HepG2 (cell line): ENCODE data around the gene PLRG1. TPM values are rescaled to one million over a fixed set of nuclear protein-coding genes. Genes with fewer than 3 reads are reported as not detected.
A peak's percentile ranks its signal among the peaks of the same experiment; 100 is the strongest.

Experiments
- CEBPB ChIP-seq: IDR thresholded peaks from 2 replicates; pipeline ENCODE4 v1.6.1; 2011; ENCODE audit warnings: low read depth, low read length, improper control_type of control experiment, borderline replicate concordance
- CEBPG ChIP-seq: IDR thresholded peaks from 2 replicates; pipeline ENCODE4 v1.6.1; 2016
- CHD2 ChIP-seq: IDR thresholded peaks from 2 replicates; pipeline ENCODE4 v1.6.1; 2011; ENCODE audit warnings: low read depth, low read length, improper control_type of control experiment
- FOXA1 ChIP-seq, 2 experiments: fragments of 450-650 bp in 1 of 2; sonication (generic) in 1 of 2; formaldehyde crosslinking in 1 of 2; IDR thresholded peaks; 2 replicates each; pipeline versions ENCODE4 v1.4.0 to v1.6.1; 2016 to 2020; ENCODE audit warnings: missing genetic modification reagents in 1 of 2
- HDAC2 ChIP-seq: sonication (generic); formaldehyde crosslinking; IDR thresholded peaks from 2 replicates; pipeline ENCODE4 v1.4.0; 2020; ENCODE audit warnings: missing genetic modification reagents
- MAF1 ChIP-seq: sonication (generic); formaldehyde crosslinking; IDR thresholded peaks from 2 replicates; pipeline ENCODE4 v1.5.0; 2020; ENCODE audit warnings: missing genetic modification reagents, borderline replicate concordance
- NCOA2 ChIP-seq: sonication (generic); formaldehyde crosslinking; IDR thresholded peaks from 2 replicates; pipeline ENCODE4 v1.8.0; 2022; ENCODE audit warnings: inconsistent platforms
- PATZ1 ChIP-seq: sonication (generic); formaldehyde crosslinking; IDR thresholded peaks from 2 replicates; pipeline ENCODE4 v1.4.0; 2020; ENCODE audit warnings: missing genetic modification reagents
- RARA ChIP-seq: IDR thresholded peaks from 2 replicates; pipeline ENCODE4 v1.6.1; 2016; ENCODE audit warnings: missing genetic modification reagents, missing compliant biosample characterization
- TBX3 ChIP-seq: fragments of 450-650 bp; IDR thresholded peaks from 2 replicates; pipeline ENCODE4 v1.6.1; 2017; ENCODE audit warnings: antibody characterized with exemption, mild to moderate bottlenecking, inconsistent platforms, borderline replicate concordance
- ZFP37 ChIP-seq: sonication (generic); formaldehyde crosslinking; IDR thresholded peaks from 2 replicates; pipeline ENCODE4 v1.4.0; 2020; ENCODE audit warnings: missing genetic modification reagents, borderline replicate concordance
- ZNF101 ChIP-seq: sonication (generic); formaldehyde crosslinking; IDR thresholded peaks from 2 replicates; pipeline ENCODE4 v1.4.0; 2020; ENCODE audit warnings: mild to moderate bottlenecking, low read depth, missing genetic modification reagents, borderline replicate concordance
- ZNF354B ChIP-seq: sonication (generic); formaldehyde crosslinking; IDR thresholded peaks from 2 replicates; pipeline ENCODE4 v1.8.0; 2022; ENCODE audit warnings: mild to moderate bottlenecking, missing genetic modification reagents
- ZNF761 ChIP-seq: sonication (generic); formaldehyde crosslinking; conservative IDR thresholded peaks from 2 replicates; pipeline ENCODE4 v1.4.0; 2020; ENCODE audit warnings: mild to moderate bottlenecking, missing genetic modification reagents
- ZSCAN9 ChIP-seq: IDR thresholded peaks from 2 replicates; pipeline ENCODE4 v1.6.1; 2016; ENCODE audit warnings: borderline replicate concordance
- polyA plus RNA-seq, 8 experiments: library from polyadenylated mRNA; depleted of rRNA in 3 of 8; stranded (reverse) in 7 of 8; unstranded in 1 of 8; fragments of >200 nt; fragmentation: Illumina TruSeq in 4 of 8; extraction: Trizol in 4 of 8; gene quantifications; 2 replicates each; pipeline versions ENCODE4 v1.2.1 to v1.2.3, GENCODE V29; 2011 to 2016; ENCODE audit warnings: low read depth in 4 of 8, missing spikeins in 1 of 8, mixed read lengths in 1 of 8; ENCODE audit not compliant: insufficient read depth in 1 of 8
- total RNA-seq, 5 experiments: library from RNA; depleted of rRNA; stranded (reverse); fragments of >200 nt; fragmentation: Illumina TruSeq; extraction: Trizol; gene quantifications; 2 replicates each; pipeline ENCODE4 v1.2.3, GENCODE V29; 2016; ENCODE audit warnings: low read depth in 1 of 5
- TF ChIP-seq, protein P1 (sequence below): sonication (generic); formaldehyde crosslinking; conservative IDR thresholded peaks from 2 replicates; pipeline ENCODE4 v1.8.0; 2022; ENCODE audit warnings: missing genetic modification reagents
- TF ChIP-seq, protein P2 (sequence below): sonication (generic); formaldehyde crosslinking; IDR thresholded peaks from 2 replicates; pipeline ENCODE4 v1.4.0; 2020; ENCODE audit warnings: missing genetic modification reagents
- TF ChIP-seq, protein P3 (sequence below): sonication (generic); formaldehyde crosslinking; IDR thresholded peaks from 2 replicates; pipeline ENCODE4 v1.8.1; 2022; ENCODE audit warnings: low read depth, mild to moderate bottlenecking, missing genetic modification reagents
- TF ChIP-seq, protein P4 (sequence below): IDR thresholded peaks from 2 replicates; pipeline ENCODE4 v1.6.1; 2016; ENCODE audit warnings: missing compliant biosample characterization, missing genetic modification reagents, borderline replicate concordance

Gene PLRG1
- total and polyA plus RNA-seq, 2 of the 13 experiments (the other 11 are each of a cell fraction or from before 2014, with no cell fraction given) = 77.3 to 110 TPM

GRCh38 chr4:154595807-154596206 lies 45.6 kb upstream of the PLRG1 start (continued):
- TF ChIP-seq FOXA1 (IDR thresholded peaks at IDR 0.05) (0 out of 2 replicates have a peak, but pooled peaks have one; percentile 31), FOXA1 (CRISPR knock-in tag; IDR thresholded peaks at IDR 0.05) (peak; percentile 89), PATZ1 (CRISPR knock-in tag) (peak; percentile 51), ZFP37 (CRISPR knock-in tag) (no peak), ZNF761 (CRISPR knock-in tag) (no peak), NCOA2 (CRISPR knock-in tag) (peak; percentile 96), ZNF101 (CRISPR knock-in tag) (no peak), MAF1 (CRISPR knock-in tag) (no peak), HDAC2 (CRISPR knock-in tag) (peak; percentile 96), TBX3 (peak; percentile 71; the same call in 1 of the 2 replicates), RARA (CRISPR knock-in tag) (peak; percentile 98), CHD2 (no peak), CEBPG (CRISPR knock-in tag) (peak; percentile 90), ZSCAN9 (peak; percentile 80; the same call in 1 of the 2 replicates), CEBPB (peak; percentile 78), ZNF354B (CRISPR knock-in tag) (no peak)
- TF ChIP-seq, protein P1, sequence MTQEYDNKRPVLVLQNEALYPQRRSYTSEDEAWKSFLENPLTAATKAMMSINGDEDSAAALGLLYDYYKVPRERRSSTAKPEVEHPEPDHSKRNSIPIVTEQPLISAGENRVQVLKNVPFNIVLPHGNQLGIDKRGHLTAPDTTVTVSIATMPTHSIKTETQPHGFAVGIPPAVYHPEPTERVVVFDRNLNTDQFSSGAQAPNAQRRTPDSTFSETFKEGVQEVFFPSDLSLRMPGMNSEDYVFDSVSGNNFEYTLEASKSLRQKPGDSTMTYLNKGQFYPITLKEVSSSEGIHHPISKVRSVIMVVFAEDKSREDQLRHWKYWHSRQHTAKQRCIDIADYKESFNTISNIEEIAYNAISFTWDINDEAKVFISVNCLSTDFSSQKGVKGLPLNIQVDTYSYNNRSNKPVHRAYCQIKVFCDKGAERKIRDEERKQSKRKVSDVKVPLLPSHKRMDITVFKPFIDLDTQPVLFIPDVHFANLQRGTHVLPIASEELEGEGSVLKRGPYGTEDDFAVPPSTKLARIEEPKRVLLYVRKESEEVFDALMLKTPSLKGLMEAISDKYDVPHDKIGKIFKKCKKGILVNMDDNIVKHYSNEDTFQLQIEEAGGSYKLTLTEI (CRISPR knock-in tag) = no peak
- TF ChIP-seq, protein P2, sequence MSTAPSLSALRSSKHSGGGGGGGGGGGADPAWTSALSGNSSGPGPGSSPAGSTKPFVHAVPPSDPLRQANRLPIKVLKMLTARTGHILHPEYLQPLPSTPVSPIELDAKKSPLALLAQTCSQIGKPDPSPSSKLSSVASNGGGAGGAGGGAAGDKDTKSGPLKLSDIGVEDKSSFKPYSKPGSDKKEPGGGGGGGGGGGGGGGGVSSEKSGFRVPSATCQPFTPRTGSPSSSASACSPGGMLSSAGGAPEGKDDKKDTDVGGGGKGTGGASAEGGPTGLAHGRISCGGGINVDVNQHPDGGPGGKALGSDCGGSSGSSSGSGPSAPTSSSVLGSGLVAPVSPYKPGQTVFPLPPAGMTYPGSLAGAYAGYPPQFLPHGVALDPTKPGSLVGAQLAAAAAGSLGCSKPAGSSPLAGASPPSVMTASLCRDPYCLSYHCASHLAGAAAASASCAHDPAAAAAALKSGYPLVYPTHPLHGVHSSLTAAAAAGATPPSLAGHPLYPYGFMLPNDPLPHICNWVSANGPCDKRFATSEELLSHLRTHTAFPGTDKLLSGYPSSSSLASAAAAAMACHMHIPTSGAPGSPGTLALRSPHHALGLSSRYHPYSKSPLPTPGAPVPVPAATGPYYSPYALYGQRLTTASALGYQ = peak; percentile 76
- TF ChIP-seq, protein P3, sequence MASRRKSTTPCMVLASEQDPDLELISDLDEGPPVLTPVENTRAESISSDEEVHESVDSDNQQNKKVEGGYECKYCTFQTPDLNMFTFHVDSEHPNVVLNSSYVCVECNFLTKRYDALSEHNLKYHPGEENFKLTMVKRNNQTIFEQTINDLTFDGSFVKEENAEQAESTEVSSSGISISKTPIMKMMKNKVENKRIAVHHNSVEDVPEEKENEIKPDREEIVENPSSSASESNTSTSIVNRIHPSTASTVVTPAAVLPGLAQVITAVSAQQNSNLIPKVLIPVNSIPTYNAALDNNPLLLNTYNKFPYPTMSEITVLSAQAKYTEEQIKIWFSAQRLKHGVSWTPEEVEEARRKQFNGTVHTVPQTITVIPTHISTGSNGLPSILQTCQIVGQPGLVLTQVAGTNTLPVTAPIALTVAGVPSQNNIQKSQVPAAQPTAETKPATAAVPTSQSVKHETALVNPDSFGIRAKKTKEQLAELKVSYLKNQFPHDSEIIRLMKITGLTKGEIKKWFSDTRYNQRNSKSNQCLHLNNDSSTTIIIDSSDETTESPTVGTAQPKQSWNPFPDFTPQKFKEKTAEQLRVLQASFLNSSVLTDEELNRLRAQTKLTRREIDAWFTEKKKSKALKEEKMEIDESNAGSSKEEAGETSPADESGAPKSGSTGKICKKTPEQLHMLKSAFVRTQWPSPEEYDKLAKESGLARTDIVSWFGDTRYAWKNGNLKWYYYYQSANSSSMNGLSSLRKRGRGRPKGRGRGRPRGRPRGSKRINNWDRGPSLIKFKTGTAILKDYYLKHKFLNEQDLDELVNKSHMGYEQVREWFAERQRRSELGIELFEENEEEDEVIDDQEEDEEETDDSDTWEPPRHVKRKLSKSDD (CRISPR knock-in tag) = peak; percentile 58; the same call in 1 of the 2 replicates
- TF ChIP-seq, protein P4, sequence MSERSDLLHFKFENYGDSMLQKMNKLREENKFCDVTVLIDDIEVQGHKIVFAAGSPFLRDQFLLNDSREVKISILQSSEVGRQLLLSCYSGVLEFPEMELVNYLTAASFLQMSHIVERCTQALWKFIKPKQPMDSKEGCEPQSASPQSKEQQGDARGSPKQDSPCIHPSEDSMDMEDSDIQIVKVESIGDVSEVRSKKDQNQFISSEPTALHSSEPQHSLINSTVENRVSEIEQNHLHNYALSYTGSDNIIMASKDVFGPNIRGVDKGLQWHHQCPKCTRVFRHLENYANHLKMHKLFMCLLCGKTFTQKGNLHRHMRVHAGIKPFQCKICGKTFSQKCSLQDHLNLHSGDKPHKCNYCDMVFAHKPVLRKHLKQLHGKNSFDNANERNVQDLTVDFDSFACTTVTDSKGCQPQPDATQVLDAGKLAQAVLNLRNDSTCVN (CRISPR knock-in tag) = no peak
